A673 (cell line): ENCODE data around the gene DLX4. TPM values are rescaled to one million over a fixed set of nuclear protein-coding genes. Genes with fewer than 3 reads are reported as not detected.

Experiments used
- BruUV-seq: library from RNA; stranded (reverse); fragments of 400-500 nt; replicated peaks from 2 replicates; lab custom pipeline; 2021; lab: Mats Ljungman, UMichigan
- CTCF ChIA-PET: fragments of 300-600 bp; sonication (Branson Sonifier 250); formaldehyde crosslinking; loops from one replicate; lab custom pipeline; 2022; ENCODE audit warnings: antibody characterized with exemption; lab: Charles Lee
- POLR2A ChIA-PET: fragments of 300-600 bp; sonication (Branson Sonifier 250); formaldehyde crosslinking; loops from one replicate; lab custom pipeline; 2022; ENCODE audit warnings: antibody characterized with exemption; ENCODE audit not compliant: low non-redundant PET; lab: Charles Lee
- DNase-seq: peaks from one replicate; pipeline ENCODE4 v3.0.0-alpha.2; 2015; ENCODE audit warnings: low spot score
- H3K27ac ChIP-seq: fragments of 200-600 bp; sonication (generic); 2 replicates; pipeline ENCODE4 v1.5.1; 2016; ENCODE audit warnings: mixed run types, low read depth, mild to moderate bottlenecking, mixed read lengths, antibody characterized with exemption, low read length; ENCODE audit not compliant: poor library complexity, severe bottlenecking
- H3K27me3 ChIP-seq: fragments of 200-600 bp; sonication (generic); replicated peaks from 2 replicates; pipeline ENCODE4 v1.6.1; 2017; ENCODE audit warnings: mixed run types, low read depth, mild to moderate bottlenecking, mixed read lengths, antibody characterized with exemption, low read length; ENCODE audit not compliant: insufficient read depth, poor library complexity
- H3K36me3 ChIP-seq: fragments of 200-600 bp; sonication (generic); 2 replicates; pipeline ENCODE4 v1.6.1; 2016; ENCODE audit warnings: mixed run types, mild to moderate bottlenecking, mixed read lengths, antibody characterized with exemption, low read length; ENCODE audit not compliant: insufficient read depth, poor library complexity, severe bottlenecking
- H3K4me1 ChIP-seq: fragments of 200-600 bp; sonication (generic); 2 replicates; pipeline ENCODE4 v1.6.1; 2017; ENCODE audit warnings: mixed run types, mild to moderate bottlenecking, mixed read lengths, antibody characterized with exemption, low read length; ENCODE audit not compliant: insufficient read depth, poor library complexity, severe bottlenecking
- H3K4me3 ChIP-seq: fragments of 200-600 bp; sonication (generic); 2 replicates; pipeline ENCODE4 v1.5.1; 2016; ENCODE audit warnings: low read depth, mixed run types, mild to moderate bottlenecking, mixed read lengths, low read length; ENCODE audit not compliant: poor library complexity, severe bottlenecking
- H3K9me3 ChIP-seq: fragments of 200-600 bp; sonication (generic); 2 replicates; pipeline ENCODE4 v1.6.1; 2016; ENCODE audit warnings: mixed run types, low read depth, mild to moderate bottlenecking, mixed read lengths, antibody characterized with exemption, low read length; ENCODE audit not compliant: poor library complexity, severe bottlenecking
- CTCF ChIP-seq: fragments of 300-800, 200-600 bp; sonication (generic); conservative IDR thresholded peaks from 2 replicates; pipeline ENCODE4 v1.5.1; 2017; ENCODE audit warnings: low read depth, mild to moderate bottlenecking, antibody characterized with exemption, low read length, moderate library complexity, mixed read lengths
- EZH2 ChIP-seq: fragments of 200-600 bp; sonication (generic); IDR thresholded peaks from 2 replicates; pipeline ENCODE4 v1.6.1; 2017; ENCODE audit warnings: borderline replicate concordance, low read depth, mild to moderate bottlenecking, mixed read lengths, antibody characterized with exemption, low read length; ENCODE audit not compliant: poor library complexity, severe bottlenecking
- intact Hi-C: fragments of 100-400 bp; cut with micrococcal nuclease; formaldehyde crosslinking; loops from one replicate; pipeline ENCODE4 v1.10.0; 2022; ENCODE audit not compliant: unreplicated experiment
- total RNA-seq: library from RNA; stranded (reverse); gene quantifications from 2 replicates; pipeline ENCODE4 v1.2.3, GENCODE V29; 2021

Gene DLX4
- total RNA-seq, 1 experiment from 2014 or later, result 0.82 TPM

- CTCF ChIA-PET, result no interaction called here
- intact Hi-C loops, result no loop called here
- Histone ChIP-seq H3K27me3 (no peaks in the 10 kb centered on the region), H3K27ac (no peak overlapping the region), H3K36me3 (no peaks in the 10 kb centered on the region), H3K9me3 (no peaks in the 10 kb centered on the region), H3K4me1 (no peaks in the 10 kb centered on the region), H3K4me3 (no peak overlapping the region)
- DNase-seq, result no peak
- no TSS peak for BruUV-seq
- no peak for TF ChIP-seq CTCF
- no peak for TF ChIP-seq EZH2
- POLR2A ChIA-PET, result no interaction called here
Measured at GRCh38 chr17:49924116-49924515, 44.9 kb upstream of the DLX4 start.

- H3K4me1 ChIP-seq, result no peaks in the 10 kb centered on the region
- TF ChIP-seq CTCF (no peak), EZH2 (no peak)
- no peaks in the 10 kb centered on the region for H3K27me3 ChIP-seq
- no peak for DNase-seq
- intact Hi-C loops, result no loop called here
- H3K27ac ChIP-seq, result no peak overlapping the region
- POLR2A ChIA-PET, result no interaction called here
- H3K36me3 ChIP-seq, result no peaks in the 10 kb centered on the region
- no peaks in the 10 kb centered on the region for H3K9me3 ChIP-seq
- BruUV-seq, result no TSS peak
- CTCF ChIA-PET, result no interaction called here
- no peak overlapping the region for H3K4me3 ChIP-seq
Measured at GRCh38 chr17:49924589-49924988, 44.4 kb upstream of the DLX4 start.

DNA sequence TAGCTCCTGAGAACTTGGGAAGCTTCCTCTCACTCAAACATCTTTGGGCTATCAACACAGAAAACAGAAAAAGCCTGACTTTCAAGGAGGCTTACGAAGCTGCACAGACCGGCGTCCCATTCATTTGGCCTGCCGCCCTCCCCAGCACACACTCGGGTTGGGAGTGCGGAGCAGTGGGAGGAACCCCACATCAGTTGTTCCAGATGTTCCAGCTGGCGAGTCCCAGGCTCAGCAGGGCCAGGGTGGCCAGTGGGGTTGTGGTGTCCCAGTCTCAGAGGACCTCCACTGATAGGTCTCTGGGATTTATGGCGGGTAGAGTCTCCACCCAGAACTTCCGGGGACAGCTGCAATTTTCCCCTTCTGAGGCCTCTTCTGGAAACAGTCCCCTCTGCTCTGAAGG, 43.1 kb upstream of the DLX4 start:
- no peaks in the 10 kb centered on the region for H3K36me3 ChIP-seq
- no peaks in the 10 kb centered on the region for H3K4me1 ChIP-seq
- no peak overlapping the region for H3K4me3 ChIP-seq
- no peaks in the 10 kb centered on the region for H3K27me3 ChIP-seq
- no peak overlapping the region for H3K27ac ChIP-seq
- ChIA-PET POLR2A (no interaction called here), CTCF (no interaction called here)
- DNase-seq, result no peak
- BruUV-seq, result no TSS peak
- no peaks in the 10 kb centered on the region for H3K9me3 ChIP-seq
- TF ChIP-seq CTCF (no peak), EZH2 (no peak)
- intact Hi-C loops, result no loop called here
